CD4-positive, alpha-beta T cell treated with Interferon alpha-2 for 1 hour (primary cell): ENCODE data around the gene FAM204A.

Experiments
- DNase-seq, 2 donors: peaks; one replicate each; pipeline ENCODE4 v3.0.0-alpha.2; 2020 to 2022

Gene FAM204A

GRCh38 chr10:118341791-118342637, at the start of gene FAM204A:
Gene FAM204A, minus strand, starts transcription at chr10:118342324. Its CDS starts 5,909 bp downstream, at chr10:118336415.
- DNase-seq = peak; percentile 96 to 98

- DNase-seq = no peak
Observed at GRCh38 chr10:118383699-118384098, 41.6 kb upstream of the FAM204A start.

- no peak for DNase-seq
Observed at GRCh38 chr10:118383063-118383689, 41.1 kb upstream of the FAM204A start.

- no peak for DNase-seq
Observed at GRCh38 chr10:118374404-118374803, 32.3 kb upstream of the FAM204A start.

- DNase-seq = no peak
Observed at GRCh38 chr10:118373786-118374185, 31.7 kb upstream of the FAM204A start.

GRCh38 chr10:118370499-118370898, 28.4 kb upstream of the FAM204A start:
- DNase-seq = no peak

- DNase-seq = no peak
Observed at GRCh38 chr10:118369641-118370205, 27.6 kb upstream of the FAM204A start.

GRCh38 chr10:118365702-118366101, 23.6 kb upstream of the FAM204A start:
- DNase-seq = no peak

- DNase-seq = no peak
Observed at GRCh38 chr10:118362103-118362502, 20.0 kb upstream of the FAM204A start.

GRCh38 chr10:118358327-118358726, 16.2 kb upstream of the FAM204A start:
- no peak for DNase-seq

GRCh38 chr10:118357841-118358240, 15.7 kb upstream of the FAM204A start:
- no peak for DNase-seq

- no peak for DNase-seq
Observed at GRCh38 chr10:118356628-118357027, 14.5 kb upstream of the FAM204A start.

GRCh38 chr10:118355234-118355633, 13.1 kb upstream of the FAM204A start:
- no peak for DNase-seq

- peak in 1 of 2 donors; percentile 12 for DNase-seq
Observed at GRCh38 chr10:118349235-118349634, 7.1 kb upstream of the FAM204A start.

GRCh38 chr10:118343549-118343948, 1.4 kb upstream of the FAM204A start:
- no peak for DNase-seq

- no peak for DNase-seq
Observed at GRCh38 chr10:118343115-118343514, 991 bp upstream of the FAM204A start.

- no peak for DNase-seq
Observed at GRCh38 chr10:118342638-118343020, 505 bp upstream of the FAM204A start.

GRCh38 chr10:118340486-118340885, 1.6 kb downstream of the FAM204A start:
- DNase-seq = no peak

GRCh38 chr10:118339111-118339510, 3.0 kb downstream of the FAM204A start:
- no peak for DNase-seq

- DNase-seq = no peak
Observed at GRCh38 chr10:118337356-118337755, 4.8 kb downstream of the FAM204A start.

GRCh38 chr10:118333871-118334270, 8.3 kb downstream of the FAM204A start:
- no peak for DNase-seq

- DNase-seq = no peak
Observed at GRCh38 chr10:118332948-118333710, 9.0 kb downstream of the FAM204A start.

- DNase-seq = peak in 1 of 2 donors; percentile 7
Observed at GRCh38 chr10:118332236-118332635, 9.9 kb downstream of the FAM204A start.
